DMS53 treated with DMSO at 0.1 percent for 48 hours (cell line): ENCODE data around the gene HSP90AB1.
A peak's percentile ranks its signal among the peaks of the same experiment; 100 is the strongest.

Source experiments
- DNase-seq: peaks from one replicate; lab custom pipeline; 2025; ENCODE audit not compliant: unreplicated experiment; lab: John Stamatoyannopoulos, UW

The HSP90AB1 gene

GRCh38 chr6:44235269-44235668 is 11.6 kb upstream of the HSP90AB1 start:
- no peak for DNase-seq

DNA sequence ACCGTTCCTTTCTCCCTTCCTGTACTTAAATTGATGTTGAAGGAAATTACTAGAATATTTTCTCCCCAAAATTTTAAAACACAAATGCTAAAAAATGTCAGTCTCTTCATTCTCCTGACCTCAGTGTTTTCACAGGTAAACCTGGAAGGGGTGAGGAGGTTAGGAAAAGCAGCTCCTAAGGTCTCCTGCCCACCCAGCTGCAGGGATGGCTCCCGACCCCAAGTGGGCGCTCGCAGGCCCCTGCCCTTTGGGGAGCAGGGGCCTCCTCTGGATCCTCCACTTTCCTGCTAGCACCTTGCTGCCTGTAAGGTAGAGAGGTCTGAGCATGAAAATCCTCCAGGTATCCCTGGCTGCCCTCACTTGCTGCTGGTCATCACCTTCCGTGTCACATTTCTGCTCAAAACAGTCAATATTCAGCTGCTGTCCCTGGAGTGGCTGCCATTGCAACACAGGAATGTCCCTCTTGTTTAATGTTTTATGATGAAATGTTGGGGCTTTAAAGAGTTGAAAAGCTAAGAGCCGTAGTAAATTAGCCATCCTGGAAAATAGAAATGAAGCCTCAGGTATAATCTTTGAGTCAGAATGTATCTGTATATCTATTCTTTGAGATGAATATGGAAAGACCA is 10.9 kb upstream of the HSP90AB1 start:
- DNase-seq: no peak

- DNase-seq: peak; percentile 97
These were observed 9.7 kb upstream of the HSP90AB1 start for GRCh38 chr6:44237021-44237812.

- peak; percentile 47 for DNase-seq
These were observed 9.0 kb upstream of the HSP90AB1 start for GRCh38 chr6:44237813-44238433.

GRCh38 chr6:44238687-44239350 is 8.1 kb upstream of the HSP90AB1 start:
- peak; percentile 43 for DNase-seq

- no peak for DNase-seq
These were observed 3.6 kb upstream of the HSP90AB1 start for GRCh38 chr6:44243345-44243744.

DNA sequence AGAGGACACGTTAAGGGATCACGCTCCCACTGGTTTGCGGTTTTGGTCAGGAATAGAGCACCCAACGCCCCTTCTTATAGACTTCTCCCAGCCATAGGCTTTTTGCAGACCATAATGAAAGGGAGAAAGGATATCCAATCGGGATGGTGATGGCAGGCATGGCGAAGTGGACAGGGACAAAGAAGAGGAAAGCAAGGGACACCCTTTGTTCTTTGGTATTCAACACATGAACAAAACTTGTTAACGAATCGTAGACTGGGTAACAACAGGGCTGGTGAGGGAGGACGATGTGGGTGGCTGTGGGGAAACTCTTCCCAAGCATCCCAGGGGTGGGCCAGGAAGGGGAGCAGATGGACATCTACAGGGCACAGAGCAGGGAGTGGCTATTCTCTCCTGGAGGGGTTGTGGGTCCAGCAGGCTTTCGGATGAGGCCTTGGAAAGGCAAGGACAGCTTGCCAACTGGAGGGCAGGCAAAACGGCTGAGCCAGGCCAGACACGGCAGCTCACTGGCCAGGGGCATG is 1.4 kb upstream of the HSP90AB1 start:
- DNase-seq: no peak

DNA sequence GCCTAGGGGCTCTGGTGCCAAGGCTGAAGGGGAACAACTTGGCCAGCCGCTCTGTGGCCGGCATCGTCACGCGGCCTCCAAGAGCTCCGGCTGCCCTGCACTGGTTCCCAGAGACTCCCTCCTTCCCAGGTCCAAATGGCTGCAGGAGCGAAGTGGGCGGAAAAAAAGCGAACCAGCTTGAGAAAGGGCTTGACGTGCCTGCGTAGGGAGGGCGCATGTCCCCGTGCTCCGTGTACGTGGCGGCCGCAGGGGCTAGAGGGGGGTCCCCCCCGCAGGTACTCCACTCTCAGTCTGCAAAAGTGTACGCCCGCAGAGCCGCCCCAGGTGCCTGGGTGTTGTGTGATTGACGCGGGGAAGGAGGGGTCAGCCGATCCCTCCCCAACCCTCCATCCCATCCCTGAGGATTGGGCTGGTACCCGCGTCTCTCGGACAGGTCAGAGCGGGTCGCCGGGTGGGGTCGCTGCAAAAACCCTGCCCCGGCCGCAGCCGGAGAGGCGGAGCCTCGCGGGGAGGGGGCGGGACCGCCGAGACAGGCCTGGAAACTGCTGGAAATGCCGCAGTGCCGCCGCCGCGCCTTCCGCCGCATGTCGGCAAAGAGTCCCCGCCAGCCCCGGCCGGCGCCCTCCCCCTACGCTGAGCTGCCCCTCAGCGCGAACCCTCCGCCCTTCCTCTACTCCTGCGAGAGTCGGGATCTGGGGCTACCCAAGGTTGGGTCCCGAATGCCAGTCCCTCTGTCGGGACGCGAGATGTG is 814 bp upstream of the HSP90AB1 start:
- peak; percentile 81 for DNase-seq

DNA sequence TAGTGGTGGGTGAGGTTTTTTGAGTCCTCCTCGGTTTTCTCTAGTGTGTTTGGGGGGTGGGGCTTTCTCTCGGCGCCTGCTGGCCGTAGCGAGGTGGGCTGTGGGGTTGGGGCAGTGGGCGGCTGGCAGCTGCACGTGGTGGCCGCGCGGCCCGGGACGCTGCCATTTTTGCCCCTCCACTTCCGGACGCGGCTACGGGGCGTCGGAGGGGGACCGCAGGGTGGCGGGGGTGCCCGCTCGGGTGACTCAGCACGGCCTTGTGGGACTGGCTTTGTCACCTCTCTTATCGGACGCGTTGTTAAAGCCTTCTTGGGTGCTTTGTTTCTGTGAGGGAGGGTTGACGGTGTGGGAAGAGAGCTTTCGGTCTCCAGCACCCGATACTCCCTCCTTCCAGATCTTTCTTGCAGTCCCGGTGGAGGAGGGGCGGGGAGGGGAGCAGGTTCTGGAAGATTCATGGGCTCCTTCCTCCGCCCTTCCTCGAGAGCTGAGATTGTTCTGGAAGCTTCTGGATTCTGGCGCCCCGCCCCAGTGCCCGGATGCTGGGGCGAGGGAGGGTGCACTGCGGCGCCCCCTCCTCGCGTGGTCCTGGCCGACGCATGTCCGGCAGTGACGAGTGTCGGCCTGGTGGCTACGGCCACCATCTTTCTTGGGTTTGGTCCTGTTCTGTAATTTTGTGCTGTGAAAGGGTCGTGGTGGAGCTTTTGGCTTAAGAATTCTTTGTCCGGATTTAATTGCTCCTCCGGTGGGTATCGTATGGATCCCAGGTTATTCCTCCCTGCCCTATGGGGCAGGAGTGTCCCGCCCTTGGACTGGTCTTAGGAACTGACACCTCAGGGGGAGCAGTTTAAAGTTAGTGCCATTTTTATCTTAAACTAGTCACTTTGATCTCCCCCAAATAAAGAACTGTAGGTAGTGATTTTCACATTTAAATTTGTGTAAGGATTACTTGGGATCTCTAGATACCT is 719 bp downstream of the HSP90AB1 start:
- DNase-seq: no peak

GRCh38 chr6:44248579-44248978 is 1.7 kb downstream of the HSP90AB1 start:
- DNase-seq: no peak

GRCh38 chr6:44249082-44249748 is 2.3 kb downstream of the HSP90AB1 start:
- no peak for DNase-seq

GRCh38 chr6:44250067-44250717 is 3.3 kb downstream of the HSP90AB1 start:
- DNase-seq: no peak

DNA sequence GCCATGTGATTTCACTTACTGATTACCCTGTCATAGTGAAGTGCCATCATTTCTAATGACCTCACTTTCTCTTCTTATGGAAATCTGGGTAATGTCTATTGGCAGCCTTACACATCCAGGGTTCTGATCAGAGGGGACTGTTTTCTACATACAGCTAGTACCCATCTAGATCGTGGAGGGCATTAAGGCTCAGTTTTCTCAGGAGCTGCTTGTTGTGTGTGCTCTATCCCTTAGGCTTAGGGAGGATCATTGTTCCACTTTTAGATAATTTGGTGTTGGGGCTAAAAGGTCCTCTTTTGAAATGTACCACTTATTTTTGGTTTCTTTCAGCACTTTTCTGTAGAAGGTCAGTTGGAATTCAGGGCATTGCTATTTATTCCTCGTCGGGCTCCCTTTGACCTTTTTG is 3.8 kb downstream of the HSP90AB1 start:
- DNase-seq: no peak

GRCh38 chr6:44251576-44252524 is 4.9 kb downstream of the HSP90AB1 start:
- no peak for DNase-seq

GRCh38 chr6:44253307-44254101 is 6.6 kb downstream of the HSP90AB1 start:
- DNase-seq: peak; percentile 38
